DND-41 (cell line): Measurements from ENCODE around the gene SORBS1.

Experiments used
- ATAC-seq: fragments of 200-7000 bp; cut with Tn5 transposase; 3 replicates; pipeline ENCODE4 v1.9.1; 2021; ENCODE audit warnings: low read depth; ENCODE audit not compliant: insufficient read depth
- DNase-seq: peaks from one replicate; pipeline ENCODE4 v3.0.0-alpha.2; 2020
- H2AFZ ChIP-seq: 2 replicates; pipeline ENCODE4 v1.6.0; 2012; ENCODE audit warnings: low read depth, low read length
- H3K27ac ChIP-seq: 2 replicates; pipeline ENCODE4 v1.5.1; 2012; ENCODE audit warnings: low read length, inconsistent platforms
- H3K27me3 ChIP-seq: fragments of 200-600 bp; sonication (generic); 2 replicates; pipeline ENCODE4 v1.6.0; 2012; ENCODE audit warnings: low read length, mild to moderate bottlenecking, inconsistent platforms; ENCODE audit not compliant: insufficient read depth, poor library complexity
- H3K36me3 ChIP-seq: 2 replicates; pipeline ENCODE4 v1.5.1; 2012; ENCODE audit warnings: low read length, inconsistent platforms; ENCODE audit not compliant: insufficient read depth
- H3K4me1 ChIP-seq: 2 replicates; pipeline ENCODE4 v1.5.1; 2012; ENCODE audit warnings: mild to moderate bottlenecking, low read length; ENCODE audit not compliant: insufficient read depth
- H3K4me2 ChIP-seq: 2 replicates; pipeline ENCODE4 v1.6.0; 2012; ENCODE audit warnings: mild to moderate bottlenecking, moderate library complexity, low read length, inconsistent platforms; ENCODE audit not compliant: insufficient read depth
- H3K4me3 ChIP-seq, 2 experiments: fragments of 200-600 bp in 1 of 2; shearing (Covaris generic) in 1 of 2; 2 replicates each; pipeline ENCODE4 v1.5.1; 2012 to 2016; ENCODE audit warnings: inconsistent platforms in 2 of 2, low read length in 2 of 2, mild to moderate bottlenecking in 2 of 2, low read depth in 1 of 2, moderate library complexity in 1 of 2
- H3K79me2 ChIP-seq: 2 replicates; pipeline ENCODE4 v1.6.0; 2012; ENCODE audit warnings: low read length, inconsistent platforms; ENCODE audit not compliant: insufficient read depth
- H3K9ac ChIP-seq: 2 replicates; pipeline ENCODE4 v1.6.0; 2012; ENCODE audit warnings: low read depth, mild to moderate bottlenecking, inconsistent platforms, low read length, moderate library complexity
- H3K9me3 ChIP-seq: 2 replicates; pipeline ENCODE4 v1.5.1; 2012; ENCODE audit warnings: low read length, moderate library complexity, mild to moderate bottlenecking, inconsistent platforms; ENCODE audit not compliant: insufficient read depth, severe bottlenecking
- H4K20me1 ChIP-seq: 2 replicates; pipeline ENCODE4 v1.6.0; 2012; ENCODE audit warnings: low read length; ENCODE audit not compliant: insufficient read depth
- CTCF ChIP-seq: IDR thresholded peaks from 2 replicates; pipeline ENCODE4 v1.5.1; 2012; ENCODE audit warnings: borderline replicate concordance, low read length, moderate library complexity, mild to moderate bottlenecking; ENCODE audit not compliant: poor library complexity, severe bottlenecking; ENCODE audit errors: extremely low read depth
- EZH2 ChIP-seq: IDR thresholded peaks from 3 replicates; pipeline ENCODE4 v1.6.1; 2012; ENCODE audit warnings: borderline replicate concordance, low read depth, mild to moderate bottlenecking, moderate library complexity, low read length, inconsistent platforms; ENCODE audit not compliant: severe bottlenecking

The SORBS1 gene

GRCh38 chr10:95364342-95364741 lies 196.8 kb downstream of the SORBS1 start:
- Histone ChIP-seq H3K4me2 (no peak overlapping the region), H3K27ac (no peak overlapping the region), H3K27me3 (no peaks in the 10 kb centered on the region), H3K36me3 (no peaks in the 10 kb centered on the region), H3K4me1 (no peaks in the 10 kb centered on the region), H3K9ac (no peak overlapping the region), H4K20me1 (no peaks in the 10 kb centered on the region), H2AFZ (no peak overlapping the region), H3K4me3 (no peak overlapping the region), H3K9me3 (no peaks in the 10 kb centered on the region), H3K79me2 (no peaks in the 10 kb centered on the region)
- ATAC-seq (no peak), DNase-seq (no peak)
- TF ChIP-seq CTCF (no peak), EZH2 (no peak)

GRCh38 chr10:95363303-95363912 lies 197.8 kb downstream of the SORBS1 start:
- Histone ChIP-seq H3K9ac (no peak overlapping the region), H2AFZ (no peak overlapping the region), H4K20me1 (no peaks in the 10 kb centered on the region), H3K79me2 (no peaks in the 10 kb centered on the region), H3K4me1 (no peaks in the 10 kb centered on the region), H3K4me2 (no peak overlapping the region), H3K36me3 (no peaks in the 10 kb centered on the region), H3K4me3 (no peak overlapping the region), H3K27me3 (no peaks in the 10 kb centered on the region), H3K9me3 (no peaks in the 10 kb centered on the region), H3K27ac (no peak overlapping the region)
- TF ChIP-seq EZH2 = no peak
- TF ChIP-seq CTCF = peak; percentile 90
- DNase-seq (peak; percentile 39), ATAC-seq (peak; percentile 78)

- Histone ChIP-seq H3K27me3 (peaks cover 4% of the 10 kb centered on the region), H4K20me1 (no peaks in the 10 kb centered on the region), H3K4me1 (no peaks in the 10 kb centered on the region), H3K36me3 (no peaks in the 10 kb centered on the region), H2AFZ (no peak overlapping the region), H3K4me3 (no peak overlapping the region), H3K79me2 (no peaks in the 10 kb centered on the region), H3K9ac (no peak overlapping the region), H3K27ac (no peak overlapping the region), H3K9me3 (no peaks in the 10 kb centered on the region), H3K4me2 (no peak overlapping the region)
- no peak for DNase-seq
- no peak for TF ChIP-seq CTCF
- no peak for TF ChIP-seq EZH2
- no peak for ATAC-seq
Measured at GRCh38 chr10:95360122-95360714, 201.0 kb downstream of the SORBS1 start.

GRCh38 chr10:95359466-95359865 lies 201.7 kb downstream of the SORBS1 start:
- Histone ChIP-seq H3K9ac (no peak overlapping the region), H3K9me3 (no peaks in the 10 kb centered on the region), H3K79me2 (no peaks in the 10 kb centered on the region), H3K36me3 (no peaks in the 10 kb centered on the region), H3K4me3 (no peak overlapping the region), H3K4me2 (no peak overlapping the region), H4K20me1 (no peaks in the 10 kb centered on the region), H3K4me1 (no peaks in the 10 kb centered on the region), H2AFZ (no peak overlapping the region), H3K27me3 (peaks cover 4% of the 10 kb centered on the region), H3K27ac (no peak overlapping the region)
- TF ChIP-seq CTCF (no peak), EZH2 (no peak)
- ATAC-seq = no peak
- DNase-seq = no peak
